GM10266 (cell line): ENCODE data around the gene ATP2B2.

Experiments
- DNase-seq: peaks from one replicate; pipeline ENCODE4 v3.0.0; 2012; ENCODE audit errors: extremely low spot score
- TF ChIP-seq, protein P1 (sequence below): IDR thresholded peaks from 2 replicates; pipeline ENCODE4 v1.5.1; 2012; ENCODE audit warnings: mild to moderate bottlenecking, low read depth; ENCODE audit not compliant: control insufficient read depth, insufficient read depth; ENCODE audit errors: missing control alignments

Gene ATP2B2

DNA sequence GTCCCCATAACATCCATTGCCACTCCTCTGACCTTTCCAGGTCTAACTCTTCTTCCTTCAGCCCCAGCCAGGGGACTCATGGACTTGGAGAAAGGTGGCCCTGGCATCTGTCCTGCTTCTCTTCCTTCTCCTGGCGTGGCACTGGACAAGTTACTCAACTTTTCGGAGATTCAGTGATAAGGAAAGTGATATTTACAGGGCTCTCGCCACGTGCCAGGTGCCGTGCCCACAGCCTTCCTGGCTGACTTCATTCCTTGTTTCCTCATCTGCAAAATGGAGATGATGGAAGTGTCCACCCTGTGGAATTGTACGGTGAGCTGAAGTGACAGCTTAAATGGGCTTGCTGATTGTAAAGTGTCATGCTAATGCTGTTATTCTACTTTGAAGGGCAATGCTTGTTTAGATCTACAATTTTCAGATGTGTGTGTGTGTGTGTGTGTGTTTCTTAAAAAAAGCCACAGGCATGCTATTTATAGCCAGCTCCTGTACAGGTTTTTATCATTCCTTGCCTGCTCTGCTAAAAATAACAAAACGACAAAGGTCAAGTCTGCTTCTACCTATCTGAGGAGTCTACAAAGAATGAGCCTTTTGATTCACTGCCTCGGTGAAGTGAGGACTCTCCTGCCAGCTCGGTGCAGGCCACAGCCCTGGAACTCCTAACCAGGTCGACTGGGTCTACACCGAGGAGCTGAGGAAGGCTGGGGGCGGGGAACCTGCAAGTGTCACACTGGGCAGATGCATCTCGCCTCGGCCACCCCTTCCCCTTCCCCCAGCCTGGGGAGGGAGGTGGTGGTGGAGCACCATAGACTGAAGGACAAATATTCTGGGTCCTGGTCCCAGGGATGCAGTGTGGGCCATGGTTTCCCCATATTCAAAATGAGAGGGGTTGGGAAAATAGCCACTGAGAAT, 11.4 kb upstream of the ATP2B2 start:
- DNase-seq, result no peak
- TF ChIP-seq, protein P1, sequence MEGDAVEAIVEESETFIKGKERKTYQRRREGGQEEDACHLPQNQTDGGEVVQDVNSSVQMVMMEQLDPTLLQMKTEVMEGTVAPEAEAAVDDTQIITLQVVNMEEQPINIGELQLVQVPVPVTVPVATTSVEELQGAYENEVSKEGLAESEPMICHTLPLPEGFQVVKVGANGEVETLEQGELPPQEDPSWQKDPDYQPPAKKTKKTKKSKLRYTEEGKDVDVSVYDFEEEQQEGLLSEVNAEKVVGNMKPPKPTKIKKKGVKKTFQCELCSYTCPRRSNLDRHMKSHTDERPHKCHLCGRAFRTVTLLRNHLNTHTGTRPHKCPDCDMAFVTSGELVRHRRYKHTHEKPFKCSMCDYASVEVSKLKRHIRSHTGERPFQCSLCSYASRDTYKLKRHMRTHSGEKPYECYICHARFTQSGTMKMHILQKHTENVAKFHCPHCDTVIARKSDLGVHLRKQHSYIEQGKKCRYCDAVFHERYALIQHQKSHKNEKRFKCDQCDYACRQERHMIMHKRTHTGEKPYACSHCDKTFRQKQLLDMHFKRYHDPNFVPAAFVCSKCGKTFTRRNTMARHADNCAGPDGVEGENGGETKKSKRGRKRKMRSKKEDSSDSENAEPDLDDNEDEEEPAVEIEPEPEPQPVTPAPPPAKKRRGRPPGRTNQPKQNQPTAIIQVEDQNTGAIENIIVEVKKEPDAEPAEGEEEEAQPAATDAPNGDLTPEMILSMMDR, result no peak

DNA sequence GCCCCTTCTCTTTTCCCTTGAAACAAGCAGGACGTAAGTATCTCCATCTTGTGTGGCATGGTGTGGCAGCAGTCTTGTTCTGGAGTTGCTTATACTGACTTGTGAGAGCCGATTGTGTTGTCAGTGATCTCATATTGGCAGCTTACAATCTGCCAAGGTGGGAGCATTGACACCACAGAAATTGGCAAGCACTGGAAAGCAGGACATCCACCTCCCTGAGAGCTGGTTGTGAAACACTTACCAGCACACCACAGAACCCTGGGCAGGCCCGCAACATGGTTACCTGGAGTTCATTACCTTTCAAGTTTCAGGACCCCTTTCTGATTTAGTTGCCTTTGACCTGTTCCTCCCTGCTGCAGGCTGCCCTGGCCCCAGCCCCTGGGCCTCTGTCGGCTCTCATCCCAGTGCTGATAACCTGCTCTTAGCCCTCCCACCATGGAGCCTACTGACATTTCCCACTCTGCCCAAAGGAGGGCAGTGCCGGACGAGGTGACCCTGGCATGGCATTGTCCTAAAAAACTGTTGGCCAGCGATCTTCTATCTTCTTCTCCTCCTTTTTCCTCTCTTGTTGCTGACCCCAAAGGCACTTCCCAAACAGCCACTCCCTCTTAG, 10.6 kb upstream of the ATP2B2 start:
- TF ChIP-seq, protein P1, result no peak

DNA sequence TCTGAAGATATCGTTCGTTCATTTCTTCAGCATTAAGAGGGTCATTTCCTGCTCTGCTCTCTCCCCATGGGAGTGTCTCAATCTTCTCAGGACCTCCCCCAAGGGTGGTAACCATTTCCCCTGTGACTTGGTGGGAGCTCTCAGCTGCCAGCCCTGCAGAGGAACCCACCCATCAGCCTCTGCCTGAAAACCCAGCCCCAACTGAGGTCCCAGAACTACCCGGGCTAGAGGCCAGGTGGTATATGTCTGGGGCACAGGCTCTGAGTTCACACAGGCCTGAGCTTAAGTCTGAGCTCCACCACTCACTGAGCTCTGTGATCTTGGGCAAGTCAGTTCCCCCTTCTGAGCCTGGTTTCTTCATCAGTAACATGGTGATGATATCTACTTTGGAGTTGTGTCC, 10.0 kb upstream of the ATP2B2 start:
- no peak for DNase-seq
- TF ChIP-seq, protein P1, result no peak

More for the DNA sequence above, 10.6 kb upstream of the ATP2B2 start:
- DNase-seq, result no peak

DNA sequence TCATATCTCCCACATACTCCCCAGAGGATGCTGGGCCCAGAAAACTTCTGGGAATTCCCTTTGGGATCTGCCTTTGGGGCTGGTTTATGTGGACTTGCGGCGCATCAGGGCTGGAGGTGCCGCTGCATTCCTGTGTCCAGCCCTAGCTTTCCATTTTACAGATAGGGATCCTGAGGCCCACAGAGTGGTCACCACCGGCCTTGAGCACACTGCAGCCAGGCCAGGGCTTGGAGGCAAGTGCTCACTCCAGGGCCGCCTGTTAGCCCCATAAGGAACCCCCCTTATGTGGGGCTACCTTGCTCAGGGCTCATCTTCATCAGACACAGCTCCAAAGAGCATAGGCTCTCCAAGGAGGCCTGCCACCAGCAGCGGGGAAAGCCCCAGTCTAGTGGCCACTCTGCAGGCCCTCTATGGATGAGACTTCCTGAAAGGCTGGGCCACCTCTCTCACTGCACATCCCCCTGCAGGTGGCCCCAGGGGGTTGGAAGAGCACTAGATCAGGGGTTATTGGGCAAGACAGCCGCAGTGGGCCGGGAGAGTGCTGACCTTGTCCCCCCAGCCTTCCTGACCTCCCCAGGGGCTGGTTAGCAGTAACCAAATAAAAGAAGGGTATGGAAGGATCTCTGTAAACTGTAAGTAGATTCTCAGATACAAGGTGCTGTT, 9.2 kb upstream of the ATP2B2 start:
- DNase-seq, result no peak
- TF ChIP-seq, protein P1, result no peak

DNA sequence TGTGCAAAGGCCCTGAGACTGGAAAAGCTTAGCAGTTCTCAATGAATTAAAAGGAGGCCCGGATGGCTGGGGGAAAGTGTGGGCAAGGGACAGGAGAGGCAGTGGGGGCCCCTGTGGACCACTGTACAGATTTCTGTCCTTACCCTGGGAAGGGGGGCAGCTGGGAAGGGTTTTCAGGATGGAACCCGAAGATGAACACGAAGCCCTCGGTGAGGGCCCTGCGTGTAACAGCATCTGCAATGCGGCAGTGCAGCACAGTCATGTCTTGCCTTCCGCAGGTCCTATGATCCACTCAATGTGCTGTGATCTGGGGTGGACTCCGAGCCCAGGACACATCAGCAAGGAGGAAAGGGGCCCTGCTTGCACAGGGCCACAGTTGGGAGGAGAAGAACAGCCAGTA, 7.9 kb upstream of the ATP2B2 start:
- no peak for DNase-seq
- TF ChIP-seq, protein P1, result no peak

DNA sequence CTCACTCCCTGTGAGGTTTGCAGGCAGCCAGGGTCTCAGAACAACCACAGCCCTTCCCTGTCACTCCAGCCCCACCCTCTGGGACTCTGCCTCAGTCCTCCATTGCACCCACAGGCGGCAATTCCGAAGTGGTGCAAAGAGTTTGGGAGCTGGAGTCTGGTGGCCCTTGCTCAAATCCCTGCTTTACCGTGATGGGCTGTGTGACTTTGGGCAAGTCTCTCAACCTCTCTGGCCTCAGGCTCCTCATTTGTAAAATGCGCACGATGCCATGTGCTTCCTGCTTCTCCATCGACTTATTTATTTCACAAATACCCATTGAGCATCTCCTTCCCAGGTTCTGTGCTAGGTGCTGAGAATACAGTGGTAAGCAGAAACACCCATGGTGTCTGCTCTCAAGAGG, 7.3 kb upstream of the ATP2B2 start:
- DNase-seq, result no peak
- TF ChIP-seq, protein P1, result no peak

DNA sequence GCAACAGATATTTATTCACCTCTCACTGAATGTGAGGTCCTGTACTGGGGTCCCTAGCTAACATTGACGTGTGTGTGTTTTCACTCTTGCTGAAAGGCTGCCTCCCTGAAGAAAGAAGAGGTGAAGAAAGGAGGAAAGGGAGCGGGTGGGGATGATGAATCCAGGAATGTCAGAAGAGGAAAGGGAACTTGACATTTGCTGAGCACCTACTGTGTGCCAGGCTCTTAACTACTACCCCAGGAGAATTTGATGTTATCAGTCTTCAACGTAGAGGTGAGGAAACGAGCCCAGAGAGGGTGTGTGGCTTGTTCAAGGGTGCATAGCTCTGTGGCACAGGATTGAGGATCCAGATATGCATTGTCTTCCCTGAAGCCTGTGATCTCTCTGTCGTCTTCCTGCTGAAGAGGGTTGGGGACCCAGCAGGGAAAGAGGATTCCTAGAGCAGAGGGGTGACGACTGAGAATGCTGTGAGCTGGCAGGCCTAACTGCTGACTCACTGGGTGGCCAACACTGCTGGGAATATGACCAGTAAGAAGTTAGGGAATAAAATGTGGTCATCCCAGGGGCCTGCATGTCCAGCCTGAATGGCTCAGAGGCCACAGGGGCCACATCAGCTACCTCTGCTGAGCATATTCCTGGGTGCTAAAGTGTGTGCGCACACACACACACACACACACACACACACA, 6.6 kb upstream of the ATP2B2 start:
- TF ChIP-seq, protein P1, result no peak
- DNase-seq, result no peak
